HCT116 (cell line): ENCODE measurements around the gene GALNT16. TPM values are rescaled to one million over a fixed set of nuclear protein-coding genes. Genes with fewer than 3 reads are reported as not detected.

ENCODE experiments used
- ATAC-seq: fragments of 200-7000 bp; cut with Tn5 transposase; 2 replicates; pipeline ENCODE4 v1.9.1; 2020; ENCODE audit warnings: mild to moderate bottlenecking, moderate library complexity
- BruUV-seq: library from RNA; stranded (reverse); fragments of 400-500 nt; replicated peaks from 2 replicates; lab custom pipeline; 2021; lab: Mats Ljungman, UMichigan
- CTCF ChIA-PET: fragments of 300-600 bp; sonication (Branson Sonifier 250); formaldehyde crosslinking; loops from one replicate; lab custom pipeline; 2021; ENCODE audit warnings: antibody characterized with exemption; lab: Charles Lee
- POLR2A ChIA-PET: fragments of 300-600, 350-600 bp; sonication (Branson Sonifier 250); formaldehyde crosslinking; loops from one replicate; lab custom pipeline; 2021; ENCODE audit warnings: antibody characterized with exemption; lab: Charles Lee
- RAD21 ChIA-PET, 2 experiments: fragments of 300-600 bp; sonication (Branson Sonifier 250); formaldehyde crosslinking; loops; one replicate each; lab custom pipeline; 2023; ENCODE audit warnings: low total read pairs in 2 of 2; ENCODE audit not compliant: uncharacterized antibody in 2 of 2, unreplicated experiment in 2 of 2, low non-redundant PET in 1 of 2; lab: Charles Lee
- DNase-seq: peaks from one replicate; pipeline ENCODE4 v3.0.0-alpha.2; 2010; ENCODE audit warnings: low read depth, low spot score
- H2AFZ ChIP-seq: fragments of 200-600 bp; shearing (Covaris generic), sonication (generic); 2 replicates; pipeline ENCODE4 v1.6.1; 2017; ENCODE audit warnings: low read depth, mixed run types, mixed read lengths, antibody characterized with exemption, low read length; ENCODE audit not compliant: poor library complexity, severe bottlenecking
- H3K27ac ChIP-seq: 2 replicates; pipeline ENCODE4 v1.5.1; 2012; ENCODE audit warnings: low read depth, low read length
- H3K27me3 ChIP-seq: fragments of 200-600 bp; sonication (generic); 2 replicates; pipeline ENCODE4 v1.6.1; 2016; ENCODE audit warnings: mixed run types, low read length, mixed read lengths; ENCODE audit not compliant: insufficient read depth
- H3K36me3 ChIP-seq, 2 experiments: fragments of 200-500 bp in 1 of 2; fragments of 200-600 bp in 1 of 2; sonication (Bioruptor generic) in 1 of 2; sonication (generic) in 1 of 2; 2 replicates each; pipeline versions ENCODE4 v1.5.1 to v1.6.1; 2014 to 2016; ENCODE audit warnings: low read length in 2 of 2, inconsistent platforms in 1 of 2, mixed read lengths in 1 of 2, mixed run types in 1 of 2; ENCODE audit not compliant: insufficient read depth in 2 of 2, control insufficient read depth in 1 of 2
- H3K4me1 ChIP-seq, 2 experiments: fragments of 200-600 bp in 1 of 2; sonication (generic) in 1 of 2; 2 replicates each; pipeline versions ENCODE4 v1.5.1 to v1.6.1; 2012 to 2017; ENCODE audit warnings: low read length in 2 of 2, inconsistent platforms in 1 of 2, mild to moderate bottlenecking in 1 of 2, mixed read lengths in 1 of 2, mixed run types in 1 of 2, moderate library complexity in 1 of 2; ENCODE audit not compliant: insufficient read depth in 2 of 2, control insufficient read depth in 1 of 2
- H3K4me2 ChIP-seq: fragments of 200-600 bp; sonication (generic); 2 replicates; pipeline ENCODE4 v1.6.1; 2017; ENCODE audit warnings: mixed run types, low read length, mixed read lengths
- H3K4me3 ChIP-seq, 2 experiments: fragments of 200-600 bp in 1 of 2; sonication (generic) in 1 of 2; replicated peaks in 1 of 2; 2 replicates each; pipeline ENCODE4 v1.5.1; 2011 to 2016; ENCODE audit warnings: low read length in 2 of 2, control low read depth in 1 of 2, low read depth in 1 of 2, mild to moderate bottlenecking in 1 of 2, mixed read lengths in 1 of 2, mixed run types in 1 of 2
- H3K79me2 ChIP-seq: fragments of 200-600 bp; sonication (generic); 2 replicates; pipeline ENCODE4 v1.6.1; 2017; ENCODE audit warnings: mild to moderate bottlenecking, mixed run types, low read length, moderate library complexity, mixed read lengths; ENCODE audit not compliant: insufficient read depth
- H3K9ac ChIP-seq: fragments of 200-600 bp; sonication (generic); 2 replicates; pipeline ENCODE4 v1.6.1; 2016; ENCODE audit warnings: low read length, mixed read lengths
- H3K9me2 ChIP-seq: fragments of 200-600 bp; sonication (generic), shearing (Covaris generic); 2 replicates; pipeline ENCODE4 v1.6.1; 2017; ENCODE audit warnings: mixed run types, mild to moderate bottlenecking, moderate library complexity; ENCODE audit not compliant: insufficient read depth
- H3K9me3 ChIP-seq, 2 experiments: fragments of 200-500 bp in 1 of 2; fragments of 200-600 bp in 1 of 2; sonication (Bioruptor generic) in 1 of 2; sonication (generic) in 1 of 2; 2 replicates each; pipeline ENCODE4 v1.6.1; 2014 to 2017; ENCODE audit warnings: low read length in 2 of 2, mixed read lengths in 2 of 2, inconsistent platforms in 1 of 2, low read depth in 1 of 2, mild to moderate bottlenecking in 1 of 2, mixed run types in 1 of 2, moderate library complexity in 1 of 2; ENCODE audit not compliant: control insufficient read depth in 1 of 2, insufficient read depth in 1 of 2
- H4K20me1 ChIP-seq: fragments of 200-600 bp; sonication (generic), shearing (Covaris generic); 2 replicates; pipeline ENCODE4 v1.6.1; 2017; ENCODE audit warnings: mixed run types, mild to moderate bottlenecking, moderate library complexity; ENCODE audit not compliant: insufficient read depth
- ATF3 ChIP-seq: IDR thresholded peaks from 2 replicates; pipeline ENCODE4 v1.6.1; 2012
- CEBPB ChIP-seq: IDR thresholded peaks from 2 replicates; pipeline ENCODE4 v1.6.1; 2012; ENCODE audit warnings: low read depth
- CTCF ChIP-seq, 3 experiments: fragments of 200-600 bp in 1 of 3; sonication (generic) in 1 of 3; IDR thresholded peaks in 2 of 3; conservative IDR thresholded peaks in 1 of 3; 2 replicates each; pipeline ENCODE4 v1.5.1; 2012 to 2017; ENCODE audit warnings: low read depth in 2 of 3, low read length in 2 of 3, antibody characterized with exemption in 1 of 3, borderline replicate concordance in 1 of 3, control low read depth in 1 of 3, mild to moderate bottlenecking in 1 of 3, mixed read lengths in 1 of 3, mixed run types in 1 of 3, moderate library complexity in 1 of 3; ENCODE audit not compliant: insufficient read depth in 1 of 3
- EGR1 ChIP-seq: IDR thresholded peaks from 2 replicates; pipeline ENCODE4 v1.6.1; 2012; ENCODE audit warnings: low read depth
- ELF1 ChIP-seq: IDR thresholded peaks from 2 replicates; pipeline ENCODE4 v1.6.1; 2012; ENCODE audit warnings: low read depth, borderline replicate concordance
- EZH2 ChIP-seq: fragments of 200-600 bp; sonication (generic); IDR thresholded peaks from 2 replicates; pipeline ENCODE4 v1.6.1; 2017; ENCODE audit warnings: antibody characterized with exemption, mixed run types
- EZH2phosphoT487 ChIP-seq: fragments of 200-600 bp; IDR thresholded peaks from 2 replicates; pipeline ENCODE4 v1.6.1; 2018; ENCODE audit warnings: antibody characterized with exemption, borderline replicate concordance
- FOSL1 ChIP-seq: IDR thresholded peaks from 2 replicates; pipeline ENCODE4 v1.6.1; 2012; ENCODE audit warnings: low read depth
- MAX ChIP-seq: IDR thresholded peaks from 2 replicates; pipeline ENCODE4 v1.6.1; 2012
- POLR2AphosphoS5 ChIP-seq: IDR thresholded peaks from 2 replicates; pipeline ENCODE4 v1.6.1; 2011; ENCODE audit warnings: mild to moderate bottlenecking, low read depth, low read length, moderate library complexity
- RAD21 ChIP-seq: IDR thresholded peaks from 2 replicates; pipeline ENCODE4 v1.6.1; 2012; ENCODE audit warnings: low read depth, mild to moderate bottlenecking
- YY1 ChIP-seq: IDR thresholded peaks from 2 replicates; pipeline ENCODE4 v1.6.1; 2011; ENCODE audit warnings: low read length, low read depth, moderate library complexity, mild to moderate bottlenecking; ENCODE audit not compliant: insufficient replicate concordance; ENCODE audit errors: extremely low read depth
- ZFX ChIP-seq: fragments of 450-650 bp; IDR thresholded peaks from 2 replicates; pipeline ENCODE4 v1.6.1; 2017
- intact Hi-C: fragments of 100-400 bp; cut with micrococcal nuclease; formaldehyde crosslinking; loops from 2 replicates; pipeline ENCODE4 v1.10.0; 2022
- total RNA-seq: library from RNA; stranded (reverse); gene quantifications from one replicate; pipeline ENCODE4 v1.2.1, GENCODE V29; 2021; ENCODE audit not compliant: unreplicated experiment
- TF ChIP-seq, protein P1 (sequence below): IDR thresholded peaks from 2 replicates; pipeline ENCODE4 v1.6.1; 2012; ENCODE audit warnings: low read depth

Gene GALNT16
- total RNA-seq, 1 experiment from 2014 or later = 0.32 TPM

DNA sequence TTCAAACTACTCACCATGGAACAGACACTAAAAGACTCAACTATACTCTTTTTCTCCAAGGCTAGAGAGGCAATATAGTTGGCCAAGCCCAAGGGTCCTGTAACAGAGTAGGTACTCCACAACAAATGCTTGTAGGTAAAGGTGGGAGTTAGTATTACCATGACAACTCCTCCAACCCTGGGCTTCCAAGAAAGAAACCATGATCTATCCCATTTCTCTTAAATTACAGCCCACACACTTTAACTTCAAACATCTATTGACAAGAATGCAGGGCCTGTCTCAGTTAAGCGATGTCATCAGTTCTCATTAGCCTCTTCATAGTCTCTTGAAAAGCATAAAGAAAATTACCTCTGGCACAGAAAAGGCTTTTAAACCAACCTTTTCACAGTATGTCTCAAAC, 113.1 kb downstream of the GALNT16 start:
- DNase-seq = no peak
- Histone ChIP-seq H2AFZ (no peak overlapping the region), H3K27ac (no peak overlapping the region), H3K4me3 (no peak overlapping the region), H4K20me1 (no peaks in the 10 kb centered on the region), H3K9me3 (no peaks in the 10 kb centered on the region; a peak in 1 of 4 replicates), H3K36me3 (peaks cover 5 to 22% of the 10 kb centered on the region in 2 experiments; a peak in 2 of 4 replicates), H3K4me1 (no peaks in the 10 kb centered on the region), H3K27me3 (no peaks in the 10 kb centered on the region), H3K9ac (no peak overlapping the region), H3K79me2 (no peaks in the 10 kb centered on the region), H3K4me2 (no peak overlapping the region), H3K9me2 (no peaks in the 10 kb centered on the region)
- intact Hi-C loops = no loop called here
- CTCF ChIA-PET = no interaction called here
- no TSS peak for BruUV-seq
- no peak for TF ChIP-seq RAD21
- TF ChIP-seq EGR1 = no peak
- no peak for TF ChIP-seq YY1
- no peak for TF ChIP-seq ATF3
- no peak for TF ChIP-seq MAX
- TF ChIP-seq POLR2AphosphoS5 = no peak
- RAD21 ChIA-PET = no interaction called here
- POLR2A ChIA-PET = no interaction called here
- ATAC-seq = no peak

- intact Hi-C loops = no loop called here
- H3K9me3 ChIP-seq = no peaks in the 10 kb centered on the region; a peak in 1 of 4 replicates
- H3K9ac ChIP-seq = no peak overlapping the region
- H3K4me2 ChIP-seq = no peak overlapping the region
- no peaks in the 10 kb centered on the region for H4K20me1 ChIP-seq
- H3K36me3 ChIP-seq = peaks cover 5 to 22% of the 10 kb centered on the region in 2 experiments; a peak in 2 of 4 replicates
- no peaks in the 10 kb centered on the region for H3K9me2 ChIP-seq
- no peak overlapping the region for H3K4me3 ChIP-seq
- no TSS peak for BruUV-seq
- ChIA-PET RAD21 (no interaction called here), POLR2A (no interaction called here), CTCF (no interaction called here)
- H3K79me2 ChIP-seq = peaks cover 10% of the 10 kb centered on the region
- no peak for DNase-seq
- H3K27ac ChIP-seq = no peak overlapping the region
- H2AFZ ChIP-seq = no peak overlapping the region
- ATAC-seq = no peak
- no peaks in the 10 kb centered on the region for H3K4me1 ChIP-seq
- H3K27me3 ChIP-seq = no peaks in the 10 kb centered on the region
- TF ChIP-seq EGR1 (no peak), FOSL1 (no peak), EZH2phosphoT487 (no peak), POLR2AphosphoS5 (no peak), ZFX (no peak), ATF3 (no peak), EZH2 (no peak), ELF1 (no peak), CTCF (IDR thresholded peaks at IDR 0.05 in 2 of 3, conservative IDR thresholded peaks at IDR 0.05 in 1 of 3; ENCODE audit: borderline replicate concordance in 1 of 3, insufficient read depth in 1 of 3, low read depth in 2 of 3, low read length in 2 of 3) (no peak), RAD21 (no peak), CEBPB (no peak), YY1 (no peak)
- TF ChIP-seq, protein P1, sequence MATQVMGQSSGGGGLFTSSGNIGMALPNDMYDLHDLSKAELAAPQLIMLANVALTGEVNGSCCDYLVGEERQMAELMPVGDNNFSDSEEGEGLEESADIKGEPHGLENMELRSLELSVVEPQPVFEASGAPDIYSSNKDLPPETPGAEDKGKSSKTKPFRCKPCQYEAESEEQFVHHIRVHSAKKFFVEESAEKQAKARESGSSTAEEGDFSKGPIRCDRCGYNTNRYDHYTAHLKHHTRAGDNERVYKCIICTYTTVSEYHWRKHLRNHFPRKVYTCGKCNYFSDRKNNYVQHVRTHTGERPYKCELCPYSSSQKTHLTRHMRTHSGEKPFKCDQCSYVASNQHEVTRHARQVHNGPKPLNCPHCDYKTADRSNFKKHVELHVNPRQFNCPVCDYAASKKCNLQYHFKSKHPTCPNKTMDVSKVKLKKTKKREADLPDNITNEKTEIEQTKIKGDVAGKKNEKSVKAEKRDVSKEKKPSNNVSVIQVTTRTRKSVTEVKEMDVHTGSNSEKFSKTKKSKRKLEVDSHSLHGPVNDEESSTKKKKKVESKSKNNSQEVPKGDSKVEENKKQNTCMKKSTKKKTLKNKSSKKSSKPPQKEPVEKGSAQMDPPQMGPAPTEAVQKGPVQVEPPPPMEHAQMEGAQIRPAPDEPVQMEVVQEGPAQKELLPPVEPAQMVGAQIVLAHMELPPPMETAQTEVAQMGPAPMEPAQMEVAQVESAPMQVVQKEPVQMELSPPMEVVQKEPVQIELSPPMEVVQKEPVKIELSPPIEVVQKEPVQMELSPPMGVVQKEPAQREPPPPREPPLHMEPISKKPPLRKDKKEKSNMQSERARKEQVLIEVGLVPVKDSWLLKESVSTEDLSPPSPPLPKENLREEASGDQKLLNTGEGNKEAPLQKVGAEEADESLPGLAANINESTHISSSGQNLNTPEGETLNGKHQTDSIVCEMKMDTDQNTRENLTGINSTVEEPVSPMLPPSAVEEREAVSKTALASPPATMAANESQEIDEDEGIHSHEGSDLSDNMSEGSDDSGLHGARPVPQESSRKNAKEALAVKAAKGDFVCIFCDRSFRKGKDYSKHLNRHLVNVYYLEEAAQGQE = no peak
Measured at GRCh38 chr14:69374235-69374634, 114.3 kb downstream of the GALNT16 start.
